HG03175 (cell line): ENCODE measurements around the gene AFAP1.

ENCODE experiments used
- ATAC-seq: cut with Tn5 transposase; IDR thresholded peaks from one replicate; pipeline ENCODE4 v1.9.1; 2021; ENCODE audit warnings: mild to moderate bottlenecking, moderate library complexity; ENCODE audit not compliant: unreplicated experiment

The AFAP1 gene

GRCh38 chr4:7788193-7788592 is 151.5 kb downstream of the AFAP1 start:
- ATAC-seq = no peak

GRCh38 chr4:7787681-7788141 is 151.9 kb downstream of the AFAP1 start:
- no peak for ATAC-seq

- no peak for ATAC-seq
These were observed 152.6 kb downstream of the AFAP1 start for GRCh38 chr4:7787067-7787466.

GRCh38 chr4:7786517-7786916 is 153.1 kb downstream of the AFAP1 start:
- no peak for ATAC-seq

- ATAC-seq = no peak
These were observed 153.6 kb downstream of the AFAP1 start for GRCh38 chr4:7786040-7786439.

GRCh38 chr4:7785017-7785416 is 154.6 kb downstream of the AFAP1 start:
- ATAC-seq = no peak

GRCh38 chr4:7784131-7784870 is 155.4 kb downstream of the AFAP1 start:
- ATAC-seq = no peak

GRCh38 chr4:7783541-7783940 is 156.1 kb downstream of the AFAP1 start:
- ATAC-seq = no peak

GRCh38 chr4:7782783-7783182 is 156.9 kb downstream of the AFAP1 start:
- ATAC-seq = no peak

- ATAC-seq = no peak
These were observed 157.7 kb downstream of the AFAP1 start for GRCh38 chr4:7781993-7782392.

- ATAC-seq = no peak
These were observed 158.3 kb downstream of the AFAP1 start for GRCh38 chr4:7781366-7781765.

- ATAC-seq = no peak
These were observed 158.8 kb downstream of the AFAP1 start for GRCh38 chr4:7780751-7781348.

- ATAC-seq = no peak
These were observed 160.3 kb downstream of the AFAP1 start for GRCh38 chr4:7779432-7779768.

GRCh38 chr4:7778510-7779431 is 160.9 kb downstream of the AFAP1 start:
- no peak for ATAC-seq

- no peak for ATAC-seq
These were observed 161.7 kb downstream of the AFAP1 start for GRCh38 chr4:7777871-7778509.

- no peak for ATAC-seq
These were observed 162.5 kb downstream of the AFAP1 start for GRCh38 chr4:7777017-7777710.

GRCh38 chr4:7775396-7775795 is 164.3 kb downstream of the AFAP1 start:
- no peak for ATAC-seq

- no peak for ATAC-seq
These were observed 165.1 kb downstream of the AFAP1 start for GRCh38 chr4:7774301-7775294.

GRCh38 chr4:7773401-7774180 is 166.1 kb downstream of the AFAP1 start:
- ATAC-seq = no peak
